ENCODE results near the gene HLF.

DNA sequence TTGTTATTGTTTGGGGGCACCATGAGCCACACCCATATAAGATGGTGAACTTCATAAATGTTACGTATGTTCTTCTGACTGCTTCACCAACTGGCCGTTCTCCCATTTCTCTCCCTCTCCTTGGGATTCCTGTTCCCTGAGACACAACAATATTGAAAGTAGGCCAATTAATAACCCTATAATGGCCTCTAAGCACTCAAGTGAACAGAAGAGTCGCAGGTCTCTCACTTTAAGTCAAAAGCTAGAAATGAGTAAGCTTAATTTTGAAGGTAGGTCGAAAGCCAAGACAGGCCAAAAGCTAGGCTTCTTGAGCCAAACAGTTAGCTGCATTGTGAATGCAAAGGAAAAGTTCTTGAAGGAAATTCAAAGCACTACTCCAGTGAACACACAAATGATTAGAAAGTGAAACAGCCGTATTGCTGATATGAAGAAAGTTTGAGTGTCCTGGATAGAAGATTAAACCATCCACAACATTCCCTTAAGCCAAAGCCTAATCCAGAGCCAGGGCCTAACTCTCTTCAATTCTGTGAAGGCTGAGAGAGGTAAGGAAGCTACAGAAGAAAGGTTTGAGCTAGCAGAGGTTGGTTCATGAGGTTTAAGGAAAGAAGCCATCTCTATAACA is 25.8 kb downstream of the HLF start:
- no peak for TF ChIP-seq CTCF (IDR thresholded peaks at IDR 0.05)
- no peak for TF ChIP-seq POLR2A (IDR thresholded peaks at IDR 0.05)
